HG02840 (cell line): ENCODE data around the gene EME1.

Source experiments
- ATAC-seq: cut with Tn5 transposase; IDR thresholded peaks from one replicate; pipeline ENCODE4 v1.9.1; 2021; ENCODE audit warnings: mild to moderate bottlenecking, moderate library complexity, moderate number of reproducible peaks; ENCODE audit not compliant: unreplicated experiment, low FRiP score

Gene EME1

GRCh38 chr17:50347117-50347893 is 25.7 kb upstream of the EME1 start:
- no peak for ATAC-seq

GRCh38 chr17:50347894-50348291 is 25.1 kb upstream of the EME1 start:
- no peak for ATAC-seq

DNA sequence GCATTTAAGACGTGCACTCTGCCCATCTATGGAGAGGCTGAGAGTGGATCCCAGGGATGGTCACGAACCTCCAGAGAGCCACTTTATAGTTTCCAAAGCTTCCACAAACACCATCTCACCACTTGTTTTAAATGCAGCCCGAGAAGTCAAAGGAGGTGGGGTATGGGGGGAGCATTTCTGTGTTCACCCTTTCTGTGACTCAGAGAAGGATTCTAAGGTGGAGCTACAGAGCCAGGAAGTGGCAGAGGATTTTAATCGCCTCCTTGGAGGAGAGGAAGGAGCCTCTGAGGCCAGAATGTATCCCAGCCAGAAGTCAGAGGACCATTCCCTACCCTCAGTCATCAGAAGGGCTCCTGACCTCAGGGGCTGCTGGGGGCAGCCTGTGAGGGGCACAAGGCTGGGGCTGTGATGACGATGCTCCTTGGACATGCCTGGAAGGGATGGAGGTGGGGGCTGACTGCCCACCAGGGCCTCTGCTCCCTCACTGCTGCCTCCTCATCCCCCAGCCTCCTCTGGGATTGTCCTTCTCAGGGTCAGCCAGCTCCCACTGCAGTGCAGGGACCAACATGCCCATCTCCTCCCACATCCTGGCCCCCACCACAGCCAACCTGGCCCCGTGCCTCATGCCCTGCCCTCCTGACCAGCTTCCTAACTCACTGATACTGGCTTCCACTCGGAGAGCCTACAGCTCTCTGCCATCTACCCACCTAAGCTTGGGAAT is 24.3 kb upstream of the EME1 start:
- ATAC-seq, result no peak

GRCh38 chr17:50349243-50349600 is 23.8 kb upstream of the EME1 start:
- no peak for ATAC-seq

- no peak for ATAC-seq
Observed at GRCh38 chr17:50350733-50351132, 22.3 kb upstream of the EME1 start.

GRCh38 chr17:50352072-50352692 is 20.8 kb upstream of the EME1 start:
- no peak for ATAC-seq

DNA sequence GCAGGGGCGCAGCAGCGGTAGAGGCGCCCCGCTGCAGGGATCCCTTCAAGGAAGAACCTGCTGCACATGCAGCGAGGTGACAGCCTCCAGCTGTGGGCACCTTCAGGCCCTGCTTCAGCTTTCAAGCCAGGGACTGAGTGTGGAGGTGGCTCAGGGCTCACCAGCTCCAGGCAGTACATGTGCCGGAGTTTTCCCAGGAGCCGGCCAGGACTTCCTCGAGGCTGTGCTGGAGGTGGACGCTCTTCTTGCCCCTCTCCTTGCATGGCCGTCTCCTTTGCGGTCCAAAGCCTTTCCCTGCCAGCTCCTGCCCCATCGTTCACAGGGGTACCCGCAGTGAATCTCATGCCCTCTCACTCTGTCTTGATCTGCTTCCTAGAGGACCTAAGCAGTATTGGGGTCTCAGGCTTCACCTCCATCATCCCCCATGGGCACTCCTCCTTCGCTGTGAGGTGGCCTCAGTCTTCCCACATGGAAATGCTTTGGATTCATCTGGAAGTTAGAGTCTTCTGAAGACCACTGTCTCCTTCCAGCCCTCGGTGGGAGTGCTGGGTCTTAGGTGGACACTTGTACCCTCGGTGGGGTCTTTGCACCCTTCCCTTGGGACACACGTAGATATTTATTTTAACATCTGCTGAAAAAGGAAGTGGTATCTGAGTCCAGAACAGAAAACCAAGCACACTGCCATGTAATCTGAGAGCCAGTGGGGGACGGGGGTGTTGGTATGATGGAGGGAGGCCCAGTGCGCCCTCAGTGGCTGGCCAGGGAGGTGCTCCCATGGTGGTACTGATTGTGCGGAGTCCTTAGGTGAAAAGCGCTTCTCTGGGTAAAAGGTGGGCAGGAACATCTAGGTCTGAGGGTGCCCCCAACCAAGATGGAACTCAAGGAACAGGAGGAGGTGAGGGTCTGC is 20.1 kb upstream of the EME1 start:
- ATAC-seq, result no peak

- no peak for ATAC-seq
Observed at GRCh38 chr17:50353600-50354195, 19.3 kb upstream of the EME1 start.

GRCh38 chr17:50354198-50354597 is 18.8 kb upstream of the EME1 start:
- ATAC-seq, result no peak

- no peak for ATAC-seq
Observed at GRCh38 chr17:50354776-50355175, 18.3 kb upstream of the EME1 start.

DNA sequence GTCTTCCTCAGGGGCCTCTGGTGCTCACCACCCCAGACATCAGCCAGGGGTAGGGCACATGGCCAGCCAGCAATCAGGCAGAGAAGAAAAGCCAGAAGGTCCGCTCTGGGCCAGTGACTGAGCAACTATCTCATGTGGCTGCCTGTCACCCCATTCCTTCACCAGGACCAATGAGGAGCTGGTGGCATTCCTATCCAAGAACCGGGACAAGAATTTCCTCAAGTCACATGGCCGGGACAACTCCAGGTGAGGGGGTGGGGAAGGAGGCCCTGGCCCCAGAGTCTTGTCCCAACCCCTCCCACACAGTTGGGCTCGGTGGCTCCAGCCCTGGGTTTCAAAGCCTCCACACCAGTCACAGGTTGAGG is 17.7 kb upstream of the EME1 start:
- no peak for ATAC-seq

- ATAC-seq, result no peak
Observed at GRCh38 chr17:50355701-50356341, 17.2 kb upstream of the EME1 start.

- ATAC-seq, result no peak
Observed at GRCh38 chr17:50356418-50356817, 16.6 kb upstream of the EME1 start.

- ATAC-seq, result no peak
Observed at GRCh38 chr17:50356892-50357510, 16.0 kb upstream of the EME1 start.

DNA sequence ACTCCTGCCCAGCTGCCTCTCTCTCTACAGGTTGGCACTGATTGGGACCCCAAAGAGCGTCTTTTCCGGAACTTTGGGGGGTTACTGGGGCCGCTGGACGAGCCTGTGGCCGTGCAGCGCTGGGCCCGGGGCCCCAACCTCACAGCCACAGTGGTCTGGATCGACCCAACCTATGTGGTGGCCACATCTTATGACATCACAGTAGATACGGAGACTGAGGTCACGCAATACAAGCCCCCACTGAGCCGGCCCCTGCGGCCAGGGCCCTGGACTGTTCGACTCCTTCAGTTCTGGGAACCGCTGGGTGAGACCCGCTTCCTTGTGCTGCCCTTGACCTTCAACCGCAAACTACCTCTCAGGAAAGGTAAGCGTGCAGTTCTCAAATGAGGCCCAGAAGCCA is 14.9 kb upstream of the EME1 start:
- ATAC-seq, result no peak

- no peak for ATAC-seq
Observed at GRCh38 chr17:50359005-50359699, 13.9 kb upstream of the EME1 start.

GRCh38 chr17:50359998-50360461 is 13.0 kb upstream of the EME1 start:
- no peak for ATAC-seq

DNA sequence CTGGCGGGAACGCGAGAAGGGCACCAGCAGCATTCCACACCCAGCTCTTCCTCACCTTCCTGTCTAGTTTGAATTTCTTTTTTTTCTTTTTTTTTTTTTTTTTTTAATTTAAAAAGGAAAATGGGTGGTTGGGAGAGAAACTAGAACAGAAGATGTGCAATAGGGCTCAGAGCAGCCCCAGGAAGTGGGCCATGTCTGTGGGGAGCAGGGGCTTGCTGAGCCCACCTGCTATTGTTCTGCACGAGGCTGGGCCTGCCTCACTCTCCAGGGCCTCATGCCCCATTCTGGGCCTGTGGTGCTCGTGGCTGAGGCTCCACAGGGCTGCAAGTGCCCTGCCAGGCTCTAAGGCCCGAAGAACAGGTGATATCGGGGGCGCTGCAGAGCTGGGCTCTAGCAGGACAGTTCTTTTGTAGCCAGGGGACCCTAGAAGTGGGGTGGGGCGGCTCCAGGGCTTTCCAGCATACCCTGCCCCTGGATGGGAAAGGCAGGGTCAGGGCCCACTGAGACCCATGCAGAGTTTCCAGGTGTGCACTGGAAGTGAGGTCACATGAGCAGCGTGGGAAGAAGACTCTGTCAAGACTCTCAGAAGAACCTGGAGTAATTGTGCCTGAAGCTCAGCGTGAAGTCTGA is 12.4 kb upstream of the EME1 start:
- no peak for ATAC-seq
